ENCODE results near the gene RAB2B. TPM values are rescaled to one million over a fixed set of nuclear protein-coding genes. Genes with fewer than 3 reads are reported as not detected.
A peak's percentile ranks its signal among the peaks of the same experiment; 100 is the strongest.

RAB2B gene
- total RNA-seq = 10 to 100 TPM; 26.1 to 28.2 TPM

DNA sequence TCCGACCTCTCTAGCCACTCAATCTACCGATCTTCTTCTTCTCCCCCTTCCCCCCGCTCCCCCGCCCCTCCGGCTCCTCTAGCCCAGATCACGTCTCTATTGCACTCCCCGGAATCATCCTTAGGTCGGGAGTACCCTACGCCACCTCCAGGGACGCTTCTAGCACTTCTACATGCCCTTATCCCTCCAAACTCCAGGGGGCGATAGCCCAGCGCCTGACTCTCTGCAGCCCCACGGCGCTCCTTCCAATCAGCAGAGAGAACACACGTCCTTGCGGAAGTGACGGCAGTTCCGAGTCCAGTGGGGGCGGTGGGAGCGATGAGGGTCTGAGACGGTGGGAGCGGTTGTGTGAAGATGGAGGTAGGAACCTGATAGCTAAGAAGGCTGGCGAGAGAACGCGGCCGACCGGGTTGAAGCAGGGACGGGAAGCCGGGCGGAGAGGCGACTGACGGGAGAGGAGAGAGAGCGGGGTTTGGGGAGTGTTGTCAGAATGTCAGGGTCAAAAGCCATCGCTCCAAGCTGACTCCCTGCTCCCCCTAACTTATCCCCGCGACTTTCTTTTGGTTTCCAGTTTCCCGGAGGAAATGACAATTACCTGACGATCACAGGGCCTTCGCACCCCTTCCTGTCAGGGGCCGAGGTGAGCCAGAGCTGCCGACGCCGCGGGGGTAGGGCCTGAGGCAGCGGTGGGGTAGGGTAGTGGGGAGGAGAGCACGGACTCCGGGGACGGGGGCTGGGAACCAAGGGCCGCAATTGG is at the start of gene RAB2B, which contains the start of gene TOX4:
TSS of gene RAB2B (minus strand) at position 35 of the 757 bp plus-strand sequence. CDS start 87 bp downstream, outside the sequence.
TSS of gene TOX4 (plus strand) at position 271 of the 757 bp plus-strand sequence. CDS start at position 355, 84 bp downstream.
- H3K4me1 Mint-ChIP-seq = peaks cover 38% of the 10 kb centered on the region
- no peaks in the 10 kb centered on the region for H3K27me3 Mint-ChIP-seq
- H3K9me3 Mint-ChIP-seq (ENCODE audit: low read depth) = no peaks in the 10 kb centered on the region
- ATAC-seq (peak; percentile 98), DNase-seq (peak; percentile 97)
- H3K36me3 Mint-ChIP-seq = peaks cover 18% of the 10 kb centered on the region
- H3K27ac Mint-ChIP-seq = peak within 1 kb of the TSS; percentile 100
- CTCF ChIA-PET = interaction anchor here (0.7 to 4.0 kb wide), 18 partner anchors 11 to 1530 kb away, joined by 3 to 38 read pairs (median 4); partner anchors contain the start of genes CHD8, METTL3, SALL2 and SUPT16H
- H3K4me3 Mint-ChIP-seq = peak within 1 kb of the TSS; percentile 99

DNA sequence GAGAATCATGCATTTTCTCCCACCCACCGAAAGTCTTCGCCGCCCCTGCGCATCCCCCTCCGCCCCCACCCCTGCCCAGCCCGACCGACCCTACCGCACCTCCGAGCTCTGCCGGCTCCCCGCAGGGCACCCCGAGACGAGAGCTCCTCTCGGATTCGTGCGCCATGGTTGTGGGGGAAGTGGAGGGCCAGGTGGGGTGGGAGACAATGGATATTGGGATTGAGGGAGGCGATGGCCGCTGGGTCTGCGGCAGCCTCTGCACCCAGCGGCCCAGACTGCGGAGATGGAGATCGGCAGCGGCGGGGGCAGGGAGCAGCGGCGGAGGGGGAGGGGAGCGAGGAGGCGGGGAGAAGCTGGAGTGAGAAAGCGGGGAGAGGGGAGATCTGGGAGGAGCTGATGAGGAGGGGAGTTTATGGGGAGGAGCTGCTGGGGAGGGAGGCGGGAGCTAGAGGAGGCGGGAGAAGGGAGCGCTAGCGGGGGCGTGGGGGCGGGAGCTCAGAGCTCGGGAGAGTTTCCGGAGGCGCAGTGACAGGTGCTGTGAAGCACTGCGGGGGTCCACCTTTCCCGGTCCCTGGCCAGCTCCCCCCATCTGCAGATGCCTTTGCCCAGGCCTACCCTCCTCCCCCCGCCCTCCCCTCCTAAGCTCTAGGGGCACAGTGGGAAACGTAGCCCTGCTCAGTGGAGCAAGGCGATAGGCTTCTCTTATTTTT is 49.4 kb upstream of the RAB2B start, which contains the start of gene SALL2:
TSS of gene SALL2 (minus strand) at position 385 of the 710 bp plus-strand sequence. CDS start at position 166, 219 bp downstream.
- H3K4me3 Mint-ChIP-seq = peak within 1 kb of the TSS; percentile 70
- no peak within 1 kb of the TSS for H3K27ac Mint-ChIP-seq

GRCh38 chr14:21525571-21525961 is 48.8 kb upstream of the RAB2B start:
- H3K9me3 Mint-ChIP-seq (ENCODE audit: low read depth) = no peaks in the 10 kb centered on the region
- H3K4me1 Mint-ChIP-seq = peaks cover 11% of the 10 kb centered on the region
- CTCF ChIA-PET = interaction anchor here (0.5 to 2.7 kb wide), 5 partner anchors 14 to 1046 kb away, joined by 3 to 13 read pairs (median 6); partner anchors contain the start of gene METTL3
- ATAC-seq (no peak), DNase-seq (no peak)
- H3K27me3 Mint-ChIP-seq = peaks cover 16% of the 10 kb centered on the region
- no peak overlapping the region for H3K27ac Mint-ChIP-seq
- no peaks in the 10 kb centered on the region for H3K36me3 Mint-ChIP-seq
- H3K4me3 Mint-ChIP-seq = peak overlapping the region; percentile 70

More for the DNA sequence above, 49.4 kb upstream of the RAB2B start, which contains the start of gene SALL2:
- ATAC-seq (peak; percentile 87), DNase-seq (peak; percentile 66)
- peaks cover 9% of the 10 kb centered on the region for H3K4me1 Mint-ChIP-seq
- CTCF ChIA-PET = interaction anchor here (0.5 to 2.7 kb wide), 7 partner anchors 12 to 1045 kb away, joined by 3 to 13 read pairs (median 4); partner anchors contain the start of genes METTL3 and TOX4
- no peaks in the 10 kb centered on the region for H3K36me3 Mint-ChIP-seq
- peaks cover 11% of the 10 kb centered on the region for H3K27me3 Mint-ChIP-seq
- H3K9me3 Mint-ChIP-seq (ENCODE audit: low read depth) = no peaks in the 10 kb centered on the region

- H3K4me1 Mint-ChIP-seq = peaks cover 13% of the 10 kb centered on the region
- ATAC-seq (no peak), DNase-seq (no peak)
- H3K36me3 Mint-ChIP-seq = no peaks in the 10 kb centered on the region
- peaks cover 17% of the 10 kb centered on the region for H3K27me3 Mint-ChIP-seq
- no peak overlapping the region for H3K27ac Mint-ChIP-seq
- peak overlapping the region; percentile 70 for H3K4me3 Mint-ChIP-seq
- H3K9me3 Mint-ChIP-seq (ENCODE audit: low read depth) = no peaks in the 10 kb centered on the region
- CTCF ChIA-PET = no interaction called here
Measured at GRCh38 chr14:21524575-21525490, 48.1 kb upstream of the RAB2B start.

DNA sequence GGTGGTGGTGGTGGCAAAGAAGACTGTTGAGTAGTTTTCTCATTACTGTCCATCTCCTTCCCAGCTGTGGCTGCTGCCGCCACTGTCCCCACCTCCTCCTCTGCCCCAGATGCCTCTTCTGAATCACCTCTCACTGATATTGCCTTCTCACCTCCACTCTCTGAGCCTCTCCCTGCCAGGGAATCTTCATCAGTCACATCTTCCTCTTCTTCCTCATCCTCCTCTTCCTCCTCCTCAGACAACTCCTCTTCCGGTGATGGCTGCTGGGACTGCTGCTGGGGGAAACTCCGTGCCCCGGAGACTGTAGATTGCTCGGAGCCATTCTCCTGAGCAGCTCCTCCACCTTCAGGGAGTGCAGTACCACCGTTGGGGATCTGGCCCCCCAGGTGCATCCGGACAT is 46.4 kb upstream of the RAB2B start:
- no peak overlapping the region for H3K27ac Mint-ChIP-seq
- ATAC-seq = no peak
- H3K36me3 Mint-ChIP-seq = no peaks in the 10 kb centered on the region
- CTCF ChIA-PET = no interaction called here
- H3K4me3 Mint-ChIP-seq = no peak overlapping the region
- peaks cover 19% of the 10 kb centered on the region for H3K27me3 Mint-ChIP-seq
- H3K4me1 Mint-ChIP-seq = peaks cover 13% of the 10 kb centered on the region
- no peak for DNase-seq
- H3K9me3 Mint-ChIP-seq (ENCODE audit: low read depth) = no peaks in the 10 kb centered on the region

DNA sequence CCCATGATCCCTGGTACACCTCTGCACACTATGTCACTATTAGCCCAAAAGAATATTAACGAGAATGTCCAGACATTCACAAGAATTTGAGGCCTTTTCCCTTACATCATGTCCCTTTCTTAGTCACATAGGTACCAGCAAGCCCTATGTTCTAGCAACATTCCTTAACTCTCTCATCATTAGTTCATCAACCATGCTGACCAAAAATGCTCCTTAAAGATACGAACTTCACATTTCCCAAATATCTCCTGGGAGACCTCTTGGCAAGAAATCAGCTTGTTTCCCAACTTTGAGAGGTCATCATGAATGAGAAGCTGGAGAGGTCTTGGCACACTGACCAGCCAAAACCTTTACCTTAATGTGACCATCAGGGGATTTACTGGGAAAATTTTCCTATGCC is 44.7 kb upstream of the RAB2B start:
- Mint-ChIP-seq H3K27ac (no peak overlapping the region), H3K36me3 (no peaks in the 10 kb centered on the region), H3K4me3 (no peak overlapping the region), H3K9me3 (ENCODE audit: low read depth) (no peaks in the 10 kb centered on the region), H3K4me1 (peaks cover 6% of the 10 kb centered on the region), H3K27me3 (peaks cover 19% of the 10 kb centered on the region)
- ATAC-seq = no peak
- DNase-seq = no peak
- CTCF ChIA-PET = no interaction called here

GRCh38 chr14:21520767-21521166 is 44.0 kb upstream of the RAB2B start:
- CTCF ChIA-PET = no interaction called here
- H3K27ac Mint-ChIP-seq = no peak overlapping the region
- peaks cover 19% of the 10 kb centered on the region for H3K27me3 Mint-ChIP-seq
- H3K4me1 Mint-ChIP-seq = peaks cover 6% of the 10 kb centered on the region
- H3K36me3 Mint-ChIP-seq = no peaks in the 10 kb centered on the region
- no peak for DNase-seq
- no peaks in the 10 kb centered on the region for H3K9me3 Mint-ChIP-seq (ENCODE audit: low read depth)
- H3K4me3 Mint-ChIP-seq = no peak overlapping the region
- ATAC-seq = no peak

- Mint-ChIP-seq H3K4me3 (no peak overlapping the region), H3K27ac (no peak overlapping the region), H3K27me3 (peaks cover 19% of the 10 kb centered on the region), H3K9me3 (ENCODE audit: low read depth) (no peaks in the 10 kb centered on the region), H3K36me3 (no peaks in the 10 kb centered on the region), H3K4me1 (peaks cover 4% of the 10 kb centered on the region)
- no peak for ATAC-seq
- CTCF ChIA-PET = interaction anchor here (1.8 kb wide), 1 partner anchor 20 kb away, joined by 5 read pairs; no protein-coding TSS in a partner anchor
- DNase-seq = no peak
Measured at GRCh38 chr14:21518725-21519124, 42.0 kb upstream of the RAB2B start.

DNA sequence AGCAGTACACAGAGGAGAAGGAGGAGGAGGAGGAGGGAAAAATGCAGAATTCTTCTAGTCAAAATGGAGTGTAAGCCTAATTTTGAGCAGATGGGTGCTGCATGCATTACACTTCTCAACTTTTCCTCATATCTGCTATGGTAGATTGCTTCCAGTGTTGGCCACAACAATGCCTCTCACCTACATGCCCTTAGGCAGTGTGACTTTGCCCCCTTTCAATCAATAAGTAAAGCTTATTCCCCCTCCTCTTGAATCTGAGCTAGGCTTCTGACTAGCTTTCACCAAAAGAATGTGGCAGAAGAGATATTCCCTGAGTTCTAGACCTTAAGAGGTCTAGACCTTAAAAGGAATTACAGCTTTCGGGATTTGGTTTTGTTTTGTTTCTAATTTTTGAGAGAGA is 37.6 kb upstream of the RAB2B start:
- CTCF ChIA-PET = interaction anchor here (6.0 kb wide), 1 partner anchor 16 kb away, joined by 45 read pairs; no protein-coding TSS in a partner anchor
- Mint-ChIP-seq H3K27ac (no peak overlapping the region), H3K9me3 (ENCODE audit: low read depth) (no peaks in the 10 kb centered on the region), H3K4me1 (peaks cover 17% of the 10 kb centered on the region), H3K36me3 (peaks cover 3% of the 10 kb centered on the region), H3K4me3 (no peak overlapping the region), H3K27me3 (peaks cover 7% of the 10 kb centered on the region)
- ATAC-seq (no peak), DNase-seq (no peak)

- peak; percentile 97 for DNase-seq
- CTCF ChIA-PET = interaction anchor here (0.6 to 6.0 kb wide), 11 partner anchors 9 to 1255 kb away, joined by 3 to 45 read pairs (median 3); partner anchors contain the start of genes CHD8, OXA1L, RAB2B and SALL2
- peaks cover 38% of the 10 kb centered on the region for H3K4me1 Mint-ChIP-seq
- no peaks in the 10 kb centered on the region for H3K27me3 Mint-ChIP-seq
- peak within 1 kb of the TSS; percentile 96 for H3K4me3 Mint-ChIP-seq
- ATAC-seq = peak; percentile 99
- no peaks in the 10 kb centered on the region for H3K9me3 Mint-ChIP-seq (ENCODE audit: low read depth)
- peak within 1 kb of the TSS; percentile 98 for H3K27ac Mint-ChIP-seq
- peaks cover 20% of the 10 kb centered on the region for H3K36me3 Mint-ChIP-seq
Measured at GRCh38 chr14:21510735-21511657, 34.2 kb upstream of the RAB2B start, which contains the start of gene METTL3. Gene METTL3 (minus strand): TSS chr14:21511340. CDS start chr14:21511223, 117 bp downstream.

DNA sequence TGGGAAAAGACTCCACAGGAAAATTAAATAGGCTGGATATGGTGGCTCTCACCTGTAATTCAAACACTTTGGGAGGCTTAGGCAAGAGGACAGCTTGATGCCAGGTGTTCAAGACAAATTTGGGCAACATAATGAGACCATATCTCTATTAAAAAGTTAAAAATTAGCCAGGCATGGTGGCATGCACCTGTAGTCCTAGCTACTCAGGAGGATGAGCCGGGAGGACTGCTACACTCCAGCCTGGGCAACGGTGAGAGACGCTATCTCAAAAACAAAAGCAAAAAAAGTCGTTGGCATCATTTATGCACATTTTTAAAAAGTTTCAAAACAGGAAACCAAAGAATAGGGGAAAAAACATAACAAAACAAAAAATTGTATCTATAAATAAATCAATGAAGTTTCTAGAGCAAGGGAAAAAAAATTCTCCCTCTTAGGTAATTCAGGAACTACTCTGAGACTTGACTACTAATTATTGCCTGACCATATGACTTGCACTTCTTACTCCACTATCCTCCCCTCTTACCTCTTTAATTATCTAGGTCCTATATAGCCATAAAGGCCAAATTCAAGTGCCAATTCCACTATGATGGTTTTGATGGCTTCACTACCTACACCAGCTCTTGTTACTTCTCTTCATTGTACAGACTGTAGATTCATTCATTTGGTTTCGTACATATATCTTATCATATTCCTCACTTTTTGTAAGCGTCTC is 32.8 kb upstream of the RAB2B start:
- Mint-ChIP-seq H3K4me1 (peaks cover 47% of the 10 kb centered on the region), H3K4me3 (peak overlapping the region; percentile 96), H3K27me3 (no peaks in the 10 kb centered on the region), H3K9me3 (ENCODE audit: low read depth) (no peaks in the 10 kb centered on the region), H3K36me3 (peaks cover 27% of the 10 kb centered on the region), H3K27ac (peak overlapping the region; percentile 98)
- ATAC-seq (no peak), DNase-seq (no peak)
- CTCF ChIA-PET = interaction anchor here (2.9 to 6.0 kb wide), 2 partner anchors 11 to 32 kb away, joined by 25 to 45 read pairs; partner anchors contain the start of genes RAB2B and TOX4
